AG04449 (cell line): ENCODE data around the gene RPUSD4.
"Not testable (repeated sequence)": the region's sequence is repeated elsewhere in the genome, so short reads cannot be mapped to it uniquely, and the experiment has no call there.

Experiments used
- CTCF ChIA-PET: fragments of 350-600 bp; formaldehyde crosslinking; extraction: SDS; loops from one replicate; lab custom pipeline; 2021; ENCODE audit warnings: antibody characterized with exemption; lab: Yijun Ruan, JAX
- POLR2A ChIA-PET: fragments of 400-600, 350-600 bp; formaldehyde crosslinking; extraction: SDS; loops from one replicate; lab custom pipeline; 2020; ENCODE audit warnings: antibody characterized with exemption, inconsistent platforms; lab: Yijun Ruan, JAX
- DNase-seq: peaks from one replicate; pipeline ENCODE4 v3.0.0-alpha.2; 2010; ENCODE audit warnings: low read depth, low spot score
- H3K4me3 ChIP-seq: 2 replicates; pipeline ENCODE4 v1.5.1; 2011; ENCODE audit warnings: low read depth, mild to moderate bottlenecking, control low read depth, low read length
- TF ChIP-seq, protein P1 (sequence below): IDR thresholded peaks from one replicate; pipeline ENCODE4 v1.5.1; 2011; ENCODE audit warnings: mild to moderate bottlenecking, moderate library complexity, low read length, control low read depth, inconsistent platforms; ENCODE audit not compliant: insufficient read depth; ENCODE audit errors: missing control alignments

Gene RPUSD4

GRCh38 chr11:126211236-126212088, at the start of gene RPUSD4, which contains the start of gene FAM118B:
Gene RPUSD4, minus strand, starts transcription at chr11:126211650. Its CDS starts 12 bp downstream, at chr11:126211638.
Gene FAM118B, plus strand, starts transcription at chr11:126211782. Its CDS starts 23,220 bp downstream, at chr11:126235002.
- TF ChIP-seq, protein P1, sequence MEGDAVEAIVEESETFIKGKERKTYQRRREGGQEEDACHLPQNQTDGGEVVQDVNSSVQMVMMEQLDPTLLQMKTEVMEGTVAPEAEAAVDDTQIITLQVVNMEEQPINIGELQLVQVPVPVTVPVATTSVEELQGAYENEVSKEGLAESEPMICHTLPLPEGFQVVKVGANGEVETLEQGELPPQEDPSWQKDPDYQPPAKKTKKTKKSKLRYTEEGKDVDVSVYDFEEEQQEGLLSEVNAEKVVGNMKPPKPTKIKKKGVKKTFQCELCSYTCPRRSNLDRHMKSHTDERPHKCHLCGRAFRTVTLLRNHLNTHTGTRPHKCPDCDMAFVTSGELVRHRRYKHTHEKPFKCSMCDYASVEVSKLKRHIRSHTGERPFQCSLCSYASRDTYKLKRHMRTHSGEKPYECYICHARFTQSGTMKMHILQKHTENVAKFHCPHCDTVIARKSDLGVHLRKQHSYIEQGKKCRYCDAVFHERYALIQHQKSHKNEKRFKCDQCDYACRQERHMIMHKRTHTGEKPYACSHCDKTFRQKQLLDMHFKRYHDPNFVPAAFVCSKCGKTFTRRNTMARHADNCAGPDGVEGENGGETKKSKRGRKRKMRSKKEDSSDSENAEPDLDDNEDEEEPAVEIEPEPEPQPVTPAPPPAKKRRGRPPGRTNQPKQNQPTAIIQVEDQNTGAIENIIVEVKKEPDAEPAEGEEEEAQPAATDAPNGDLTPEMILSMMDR = no peak
- peak within 1 kb of the TSS; percentile 88 for H3K4me3 ChIP-seq
- ChIA-PET CTCF (interaction anchor here (1.4 to 2.7 kb wide), 3 partner anchors 13 to 18 kb away, joined by 3 to 10 read pairs (median 6); no protein-coding TSS in a partner anchor), POLR2A (interaction anchor here (0.6 to 1.2 kb wide), 3 partner anchors 12 to 20 kb away, joined by 3 to 7 read pairs (median 4); no protein-coding TSS in a partner anchor)
- DNase-seq = peak; percentile 69

DNA sequence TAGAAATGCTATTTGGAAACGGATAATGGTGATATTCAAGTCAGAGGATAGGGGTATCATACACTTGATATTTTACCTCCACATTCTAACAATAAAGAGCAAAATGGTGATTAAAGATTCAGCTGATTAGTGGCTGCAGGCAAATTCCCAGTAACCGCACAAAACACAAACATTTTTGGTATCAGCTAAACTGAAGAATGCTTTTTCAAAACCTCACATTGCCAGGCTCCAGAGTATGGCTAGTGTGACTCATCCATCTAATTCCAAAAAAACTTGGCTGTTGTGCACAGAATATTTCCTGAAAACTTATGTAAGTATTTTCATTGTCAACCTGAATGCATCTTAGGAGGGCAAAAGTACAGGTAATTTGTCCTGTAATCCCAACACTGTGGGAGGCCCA, 46.3 kb upstream of the RPUSD4 start:
- TF ChIP-seq, protein P1 = no peak
- no peak overlapping the region for H3K4me3 ChIP-seq
- POLR2A ChIA-PET = no interaction called here
- DNase-seq = no peak
- CTCF ChIA-PET = interaction anchor here (0.8 kb wide), 1 partner anchor 14 kb away, joined by 3 read pairs; no protein-coding TSS in a partner anchor

GRCh38 chr11:126257144-126257543, 45.7 kb upstream of the RPUSD4 start:
- DNase-seq = no peak
- POLR2A ChIA-PET = no interaction called here
- CTCF ChIA-PET = no interaction called here

GRCh38 chr11:126256216-126256615, 44.8 kb upstream of the RPUSD4 start:
- ChIA-PET CTCF (no interaction called here), POLR2A (no interaction called here)
- TF ChIP-seq, protein P1 = no peak
- no peak overlapping the region for H3K4me3 ChIP-seq
- no peak for DNase-seq

More at GRCh38 chr11:126257144-126257543, 45.7 kb upstream of the RPUSD4 start:
- no peak overlapping the region for H3K4me3 ChIP-seq
- TF ChIP-seq, protein P1 = no peak

GRCh38 chr11:126255507-126255906, 44.1 kb upstream of the RPUSD4 start:
- DNase-seq, H3K4me3 ChIP-seq, CTCF ChIA-PET: not testable (repeated sequence)
- POLR2A ChIA-PET = interaction anchor here (0.5 kb wide), 1 partner anchor 18 kb away, joined by 4 read pairs; no protein-coding TSS in a partner anchor

GRCh38 chr11:126254819-126255218, 43.4 kb upstream of the RPUSD4 start:
- ChIA-PET POLR2A (interaction anchor here (0.5 kb wide), 1 partner anchor 17 kb away, joined by 4 read pairs; no protein-coding TSS in a partner anchor), CTCF (no interaction called here)
- TF ChIP-seq, protein P1 = no peak

More at GRCh38 chr11:126254819-126255218, 43.4 kb upstream of the RPUSD4 start:
- no peak overlapping the region for H3K4me3 ChIP-seq
- no peak for DNase-seq
